ENCODE results near the gene FOXF2. TPM values are rescaled to one million over a fixed set of nuclear protein-coding genes. Genes with fewer than 3 reads are reported as not detected.

The FOXF2 gene
- total RNA-seq, 1 donor from 2014 or later = 5.2 TPM

GRCh38 chr6:1439349-1439748, 50.0 kb downstream of the FOXF2 start:
- intact Hi-C loops (cut with DNase I) = loop anchor here (5.0 kb wide), 1 partner anchor 642 kb away; no protein-coding TSS in a partner anchor
- H3K4me1 ChIP-seq = no peaks in the 10 kb centered on the region
- no peaks in the 10 kb centered on the region for H3K27me3 ChIP-seq
- no peak overlapping the region for H3K27ac ChIP-seq
- H3K36me3 ChIP-seq = no peaks in the 10 kb centered on the region
- no peaks in the 10 kb centered on the region for H3K9me3 ChIP-seq
- TF ChIP-seq CTCF (IDR thresholded peaks at IDR 0.05) = no peak
- no peak overlapping the region for H3K4me3 ChIP-seq
- no peak for DNase-seq (ENCODE audit: low spot score in 2 of 2)

- intact Hi-C loops (cut with DNase I) = no loop called here
- no peak for DNase-seq (ENCODE audit: low spot score in 2 of 2)
- no peaks in the 10 kb centered on the region for H3K36me3 ChIP-seq
- no peaks in the 10 kb centered on the region for H3K9me3 ChIP-seq
- no peak overlapping the region for H3K4me3 ChIP-seq
- H3K27ac ChIP-seq = no peak overlapping the region
- TF ChIP-seq CTCF (IDR thresholded peaks at IDR 0.05) = no peak
- H3K27me3 ChIP-seq = no peaks in the 10 kb centered on the region
- H3K4me1 ChIP-seq = no peaks in the 10 kb centered on the region
Observed at GRCh38 chr6:1442929-1443328, 53.6 kb downstream of the FOXF2 start.

Other genes starting within 250 kb of the FOXF2 start
- gene FOXQ1, start 77.5 kb upstream of the FOXF2 start, total RNA-seq = 0.21 TPM
- 125 TPM for gene FOXC1, start 220.3 kb downstream of the FOXF2 start, total RNA-seq

Data from ascending aorta (tissue), 2 donors.